HEK293 (cell line): ENCODE measurements around the gene CLDN7.
A peak's percentile ranks its signal among the peaks of the same experiment; 100 is the strongest.

Source experiments
- CTCF ChIA-PET: fragments of 350-600 bp; formaldehyde crosslinking; extraction: SDS; loops from one replicate; lab custom pipeline; 2021; ENCODE audit warnings: antibody characterized with exemption; lab: Yijun Ruan, JAX
- POLR2A ChIA-PET: fragments of 300-600 bp; formaldehyde crosslinking; extraction: SDS; loops from one replicate; lab custom pipeline; 2020; ENCODE audit warnings: antibody characterized with exemption, inconsistent platforms; lab: Yijun Ruan, JAX
- H3K27ac ChIP-seq: fragments of 200-500 bp; sonication (Bioruptor generic); 2 replicates; pipeline ENCODE4 v1.5.1; 2014; ENCODE audit warnings: low read depth, low read length, control low read depth, inconsistent platforms; ENCODE audit errors: extremely low read depth
- H3K36me3 ChIP-seq, 2 experiments: fragments of 200-500 bp in 1 of 2; sonication (Bioruptor generic) in 1 of 2; 1 replicate in 1 of 2; 2 replicates in 1 of 2; pipeline ENCODE4 v1.5.1; 2014 to 2017; ENCODE audit warnings: inconsistent platforms in 2 of 2, low read length in 2 of 2; ENCODE audit not compliant: control insufficient read depth in 2 of 2, insufficient read depth in 1 of 2
- H3K4me1 ChIP-seq: fragments of 200-500 bp; sonication (Bioruptor generic); 2 replicates; pipeline ENCODE4 v1.5.1; 2014; ENCODE audit warnings: mild to moderate bottlenecking, low read length, inconsistent platforms; ENCODE audit not compliant: control insufficient read depth, insufficient read depth
- H3K4me3 ChIP-seq: 2 replicates; pipeline ENCODE4 v1.5.1; 2011; ENCODE audit warnings: low read depth, mild to moderate bottlenecking, control low read depth, low read length, moderate library complexity
- H3K9me3 ChIP-seq: fragments of 200-500 bp; sonication (Bioruptor generic); 2 replicates; pipeline ENCODE4 v1.5.1; 2014; ENCODE audit warnings: low read depth, low read length, inconsistent platforms; ENCODE audit not compliant: control insufficient read depth, insufficient read depth
- GLIS1 ChIP-seq: fragments of 450-650 bp; formaldehyde crosslinking; IDR thresholded peaks from 2 replicates; pipeline ENCODE4 v1.5.1; 2016; ENCODE audit warnings: missing biosample characterization, missing genetic modification characterization
- GLIS2 ChIP-seq: fragments of 450-650 bp; formaldehyde crosslinking; IDR thresholded peaks from 2 replicates; pipeline ENCODE4 v1.5.1; 2016; ENCODE audit warnings: missing biosample characterization, missing genetic modification characterization
- KLF9 ChIP-seq: fragments of 450-650 bp; formaldehyde crosslinking; IDR thresholded peaks from 2 replicates; pipeline ENCODE4 v1.5.1; 2016; ENCODE audit warnings: missing biosample characterization, missing genetic modification characterization, low read depth
- PATZ1 ChIP-seq: fragments of 450-650 bp; formaldehyde crosslinking; IDR thresholded peaks from 2 replicates; pipeline ENCODE4 v1.5.1; 2016; ENCODE audit warnings: missing biosample characterization, missing genetic modification characterization
- TRIM28 ChIP-seq: IDR thresholded peaks from 2 replicates; pipeline ENCODE4 v1.6.1; 2011; ENCODE audit warnings: low read length, control low read depth, borderline replicate concordance
- ZBTB20 ChIP-seq: fragments of 450-650 bp; formaldehyde crosslinking; IDR thresholded peaks from 2 replicates; pipeline ENCODE4 v1.5.1; 2016; ENCODE audit warnings: missing biosample characterization, missing genetic modification characterization
- ZNF114 ChIP-seq: fragments of 450-650 bp; formaldehyde crosslinking; IDR thresholded peaks from 2 replicates; pipeline ENCODE4 v1.5.0; 2017; ENCODE audit warnings: missing biosample characterization, missing genetic modification characterization
- ZNF239 ChIP-seq: fragments of 450-650 bp; formaldehyde crosslinking; IDR thresholded peaks from 2 replicates; pipeline ENCODE4 v1.5.1; 2016; ENCODE audit warnings: missing biosample characterization, missing genetic modification characterization
- ZNF24 ChIP-seq: fragments of 450-650 bp; formaldehyde crosslinking; IDR thresholded peaks from 2 replicates; pipeline ENCODE4 v1.5.1; 2016; ENCODE audit warnings: missing biosample characterization, missing genetic modification characterization
- ZNF354C ChIP-seq: fragments of 450-650 bp; formaldehyde crosslinking; IDR thresholded peaks from 2 replicates; pipeline ENCODE4 v1.5.1; 2016; ENCODE audit warnings: missing biosample characterization, missing genetic modification characterization, low read depth, borderline replicate concordance
- ZNF416 ChIP-seq: fragments of 450-650 bp; formaldehyde crosslinking; IDR thresholded peaks from 2 replicates; pipeline ENCODE4 v1.5.1; 2016; ENCODE audit warnings: missing biosample characterization, missing genetic modification characterization
- ZNF473 ChIP-seq: fragments of 450-650 bp; formaldehyde crosslinking; IDR thresholded peaks from 2 replicates; pipeline ENCODE4 v1.5.1; 2017; ENCODE audit warnings: missing biosample characterization, missing genetic modification characterization
- ZNF510 ChIP-seq: fragments of 450-650 bp; formaldehyde crosslinking; IDR thresholded peaks from 2 replicates; pipeline ENCODE4 v1.5.1; 2018; ENCODE audit warnings: mild to moderate bottlenecking, missing genetic modification characterization, missing biosample characterization; ENCODE audit not compliant: insufficient replicate concordance
- ZNF548 ChIP-seq: fragments of 450-650 bp; formaldehyde crosslinking; IDR thresholded peaks from 2 replicates; pipeline ENCODE4 v1.5.1; 2016; ENCODE audit warnings: missing biosample characterization, missing genetic modification characterization
- ZNF629 ChIP-seq: fragments of 450-650 bp; formaldehyde crosslinking; IDR thresholded peaks from 2 replicates; pipeline ENCODE4 v1.5.1; 2017; ENCODE audit warnings: missing biosample characterization, missing genetic modification characterization
- ZNF692 ChIP-seq: fragments of 450-650 bp; formaldehyde crosslinking; IDR thresholded peaks from 2 replicates; pipeline ENCODE4 v1.5.1; 2016; ENCODE audit warnings: missing biosample characterization, missing genetic modification characterization
- ZNF707 ChIP-seq: fragments of 450-650 bp; formaldehyde crosslinking; IDR thresholded peaks from 2 replicates; pipeline ENCODE4 v1.5.1; 2016; ENCODE audit warnings: missing biosample characterization, missing genetic modification characterization
- ZNF792 ChIP-seq: fragments of 450-650 bp; formaldehyde crosslinking; IDR thresholded peaks from 2 replicates; pipeline ENCODE4 v1.5.1; 2016; ENCODE audit warnings: missing biosample characterization, missing genetic modification characterization
- TF ChIP-seq, protein P1 (sequence below): fragments of 450-650 bp; formaldehyde crosslinking; IDR thresholded peaks from 2 replicates; pipeline ENCODE4 v1.5.1; 2016; ENCODE audit warnings: missing biosample characterization, missing genetic modification characterization
- TF ChIP-seq, protein P2 (sequence below): fragments of 450-650 bp; formaldehyde crosslinking; IDR thresholded peaks from 2 replicates; pipeline ENCODE4 v1.5.1; 2016; ENCODE audit warnings: missing biosample characterization, missing genetic modification characterization
- TF ChIP-seq, protein P3 (sequence below): sonication (generic); formaldehyde crosslinking; IDR thresholded peaks from 2 replicates; pipeline ENCODE4 v1.8.1; 2022; ENCODE audit warnings: mild to moderate bottlenecking, moderate library complexity, missing genetic modification reagents
- TF ChIP-seq, protein P4 (sequence below): fragments of 450-650 bp; formaldehyde crosslinking; IDR thresholded peaks from 2 replicates; pipeline ENCODE4 v1.5.1; 2017; ENCODE audit warnings: missing biosample characterization, missing genetic modification characterization
- TF ChIP-seq, protein P5 (sequence below): fragments of 450-650 bp; formaldehyde crosslinking; IDR thresholded peaks from 2 replicates; pipeline ENCODE4 v1.5.1; 2016; ENCODE audit warnings: missing biosample characterization, missing genetic modification characterization

The CLDN7 gene

GRCh38 chr17:7263801-7264078 is 1.5 kb upstream of the CLDN7 start (continued):
- TF ChIP-seq PATZ1 (tag by site-specific recombination) (peak; percentile 60), ZNF239 (tag by site-specific recombination) (no peak)
- TF ChIP-seq, protein P1, sequence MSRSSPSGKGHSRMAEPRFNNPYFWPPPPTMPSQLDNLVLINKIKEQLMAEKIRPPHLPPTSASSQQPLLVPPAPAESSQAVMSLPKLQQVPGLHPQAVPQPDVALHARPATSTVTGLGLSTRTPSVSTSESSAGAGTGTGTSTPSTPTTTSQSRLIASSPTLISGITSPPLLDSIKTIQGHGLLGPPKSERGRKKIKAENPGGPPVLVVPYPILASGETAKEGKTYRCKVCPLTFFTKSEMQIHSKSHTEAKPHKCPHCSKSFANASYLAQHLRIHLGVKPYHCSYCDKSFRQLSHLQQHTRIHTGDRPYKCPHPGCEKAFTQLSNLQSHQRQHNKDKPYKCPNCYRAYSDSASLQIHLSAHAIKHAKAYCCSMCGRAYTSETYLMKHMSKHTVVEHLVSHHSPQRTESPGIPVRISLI (tag by site-specific recombination), result no peak
- TF ChIP-seq, protein P2, sequence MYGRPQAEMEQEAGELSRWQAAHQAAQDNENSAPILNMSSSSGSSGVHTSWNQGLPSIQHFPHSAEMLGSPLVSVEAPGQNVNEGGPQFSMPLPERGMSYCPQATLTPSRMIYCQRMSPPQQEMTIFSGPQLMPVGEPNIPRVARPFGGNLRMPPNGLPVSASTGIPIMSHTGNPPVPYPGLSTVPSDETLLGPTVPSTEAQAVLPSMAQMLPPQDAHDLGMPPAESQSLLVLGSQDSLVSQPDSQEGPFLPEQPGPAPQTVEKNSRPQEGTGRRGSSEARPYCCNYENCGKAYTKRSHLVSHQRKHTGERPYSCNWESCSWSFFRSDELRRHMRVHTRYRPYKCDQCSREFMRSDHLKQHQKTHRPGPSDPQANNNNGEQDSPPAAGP (tag by site-specific recombination), result no peak

DNA sequence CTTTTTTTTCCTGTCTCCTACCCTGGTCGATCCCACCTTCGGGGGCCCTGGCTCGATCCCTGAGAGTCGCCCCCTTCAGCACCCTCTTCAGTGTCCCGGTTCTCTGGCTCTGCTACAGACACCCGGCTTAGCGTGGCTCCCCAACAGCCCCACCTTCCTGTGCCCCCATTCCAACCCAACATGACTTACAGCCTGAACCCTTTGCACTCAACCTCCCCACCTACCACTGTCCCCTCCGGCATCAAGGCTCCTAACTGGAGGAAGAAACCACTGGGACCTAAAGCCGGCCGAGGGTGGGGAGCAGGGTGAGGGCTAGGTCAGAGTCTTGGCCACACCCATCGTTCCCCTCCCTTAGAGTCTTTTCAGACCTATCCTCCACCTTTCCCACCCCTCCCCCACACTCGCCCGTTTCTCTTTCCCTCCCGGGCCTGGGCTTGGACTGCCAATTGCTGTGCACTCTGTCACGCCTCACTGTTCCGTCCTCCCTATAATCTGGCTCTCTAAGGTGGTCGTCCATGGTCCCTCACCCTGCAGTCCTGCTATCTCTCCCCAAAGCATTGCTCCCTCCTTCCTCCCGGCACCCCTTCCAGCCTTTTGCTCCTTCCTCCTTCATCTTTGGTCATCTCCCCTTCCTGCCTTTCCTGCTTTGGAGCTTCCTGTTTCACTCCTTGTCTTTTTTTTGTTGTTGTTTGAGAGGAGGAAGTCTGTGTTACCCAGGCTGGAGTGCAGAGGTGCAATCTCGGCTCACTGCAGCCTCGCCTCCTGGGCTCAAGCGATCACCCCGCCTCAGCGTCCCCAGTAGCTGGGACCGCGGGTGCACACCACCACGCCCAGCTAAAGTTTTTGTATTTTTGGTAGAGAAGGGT is 890 bp upstream of the CLDN7 start:
- H3K4me1 ChIP-seq, result peaks cover 18% of the 10 kb centered on the region
- ChIA-PET CTCF (interaction anchor here (0.5 to 3.1 kb wide), 8 partner anchors 17 to 1659 kb away, joined by 3 to 24 read pairs (median 4); no protein-coding TSS in a partner anchor), POLR2A (interaction anchor here (1.2 to 2.1 kb wide), 6 partner anchors 9 to 227 kb away, joined by 3 to 13 read pairs (median 6); partner anchors contain the start of genes ACADVL, CTDNEP1, DLG4 and DVL2)
- H3K9me3 ChIP-seq, result no peaks in the 10 kb centered on the region
- peak overlapping the region; percentile 40 for H3K4me3 ChIP-seq
- peak overlapping the region; percentile 80 for H3K27ac ChIP-seq
- peaks cover 2 to 24% of the 10 kb centered on the region in 2 experiments; a peak in 2 of 3 replicates for H3K36me3 ChIP-seq
- TF ChIP-seq KLF9 (peak; percentile 24; the same call in 1 of the 2 replicates), ZNF473 (no peak), GLIS2 (peak; percentile 32; the same call in 1 of the 2 replicates), ZNF692 (tag by site-specific recombination) (no peak), ZNF510 (tag by site-specific recombination) (no peak), ZNF792 (tag by site-specific recombination) (no peak), ZNF354C (tag by site-specific recombination) (no peak), ZBTB20 (peak; percentile 48; the same call in 1 of the 2 replicates), ZNF629 (peak; percentile 65), GLIS1 (tag by site-specific recombination) (peak; percentile 31), TRIM28 (no peak), ZNF416 (tag by site-specific recombination) (no peak), ZNF548 (tag by site-specific recombination) (no peak), ZNF114 (tag by site-specific recombination) (no peak), ZNF24 (tag by site-specific recombination) (no peak), PATZ1 (tag by site-specific recombination) (peak; percentile 19; the same call in 1 of the 2 replicates), ZNF707 (tag by site-specific recombination) (0 out of 2 replicates have a peak, but pooled peaks have one; percentile 30)
- TF ChIP-seq, protein P3, sequence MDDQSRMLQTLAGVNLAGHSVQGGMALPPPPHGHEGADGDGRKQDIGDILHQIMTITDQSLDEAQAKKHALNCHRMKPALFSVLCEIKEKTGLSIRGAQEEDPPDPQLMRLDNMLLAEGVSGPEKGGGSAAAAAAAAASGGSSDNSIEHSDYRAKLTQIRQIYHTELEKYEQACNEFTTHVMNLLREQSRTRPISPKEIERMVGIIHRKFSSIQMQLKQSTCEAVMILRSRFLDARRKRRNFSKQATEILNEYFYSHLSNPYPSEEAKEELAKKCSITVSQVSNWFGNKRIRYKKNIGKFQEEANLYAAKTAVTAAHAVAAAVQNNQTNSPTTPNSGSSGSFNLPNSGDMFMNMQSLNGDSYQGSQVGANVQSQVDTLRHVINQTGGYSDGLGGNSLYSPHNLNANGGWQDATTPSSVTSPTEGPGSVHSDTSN (CRISPR knock-in tag), result no peak
- TF ChIP-seq, protein P4, sequence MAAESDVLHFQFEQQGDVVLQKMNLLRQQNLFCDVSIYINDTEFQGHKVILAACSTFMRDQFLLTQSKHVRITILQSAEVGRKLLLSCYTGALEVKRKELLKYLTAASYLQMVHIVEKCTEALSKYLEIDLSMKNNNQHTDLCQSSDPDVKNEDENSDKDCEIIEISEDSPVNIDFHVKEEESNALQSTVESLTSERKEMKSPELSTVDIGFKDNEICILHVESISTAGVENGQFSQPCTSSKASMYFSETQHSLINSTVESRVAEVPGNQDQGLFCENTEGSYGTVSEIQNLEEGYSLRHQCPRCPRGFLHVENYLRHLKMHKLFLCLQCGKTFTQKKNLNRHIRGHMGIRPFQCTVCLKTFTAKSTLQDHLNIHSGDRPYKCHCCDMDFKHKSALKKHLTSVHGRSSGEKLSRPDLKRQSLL (tag by site-specific recombination), result no peak
- TF ChIP-seq, protein P5, sequence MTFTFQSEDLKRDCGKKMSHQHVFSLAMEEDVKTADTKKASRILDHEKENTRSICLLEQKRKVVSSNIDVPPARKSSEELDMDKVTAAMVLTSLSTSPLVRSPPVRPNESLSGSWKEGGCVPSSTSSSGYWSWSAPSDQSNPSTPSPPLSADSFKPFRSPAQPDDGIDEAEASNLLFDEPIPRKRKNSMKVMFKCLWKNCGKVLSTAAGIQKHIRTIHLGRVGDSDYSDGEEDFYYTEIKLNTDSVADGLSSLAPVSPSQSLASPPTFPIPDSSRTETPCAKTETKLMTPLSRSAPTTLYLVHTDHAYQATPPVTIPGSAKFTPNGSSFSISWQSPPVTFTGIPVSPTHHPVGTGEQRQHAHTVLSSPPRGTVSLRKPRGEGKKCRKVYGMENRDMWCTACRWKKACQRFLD (tag by site-specific recombination), result no peak
